Right lung (tissue), 5 donors: ENCODE data around the gene SNRNP70. TPM values are rescaled to one million over a fixed set of nuclear protein-coding genes. Genes with fewer than 3 reads are reported as not detected.

ENCODE experiments used
- polyA plus RNA-seq, 5 donors: library from polyadenylated mRNA; unstranded; fragments of 120-200 nt; gene quantifications; one replicate each; pipeline versions ENCODE4 v1.2.1 to v1.2.3, GENCODE V29; 2013; ENCODE audit warnings: inconsistent platforms in 1 of 5, low replicate concordance in 1 of 5; ENCODE audit not compliant: insufficient read length in 5 of 5, insufficient read depth in 1 of 5

SNRNP70 gene
- polyA plus RNA-seq, 5 donors, result 292 to 376 (median 365) TPM

Other genes with a start within 250 kb of the SNRNP70 start
- 1 to 10 TPM; 6.9 to 9.9 (median 8.6) TPM for gene HSD17B14, start 249.0 kb upstream of the SNRNP70 start, polyA plus RNA-seq
- gene PLEKHA4, start 216.8 kb upstream of the SNRNP70 start, polyA plus RNA-seq, result 10 to 100 TPM; 12.9 to 23.2 (median 15.5) TPM
- gene PPP1R15A, start 213.0 kb upstream of the SNRNP70 start, polyA plus RNA-seq, result 10 to 100 TPM; 38.6 to 72.3 (median 53.5) TPM
- gene TULP2, start 186.7 kb upstream of the SNRNP70 start, polyA plus RNA-seq, result 1 to 10 TPM in 3 of 5 donors, under 1 TPM in 2; 0.70 to 1.5 (median 1.3) TPM
- 100 to 1,000 TPM; 137 to 239 (median 180) TPM for gene NUCB1, start 185.1 kb upstream of the SNRNP70 start, polyA plus RNA-seq
- 1 to 10 TPM in 4 of 5 donors, under 1 TPM in 1; 0.80 to 2.4 (median 1.6) TPM for gene DHDH, start 151.8 kb upstream of the SNRNP70 start, polyA plus RNA-seq
- gene BAX, start 130.6 kb upstream of the SNRNP70 start, polyA plus RNA-seq, result 10 to 100 TPM; 41.9 to 96.2 (median 62.0) TPM
- 1,000 to 10,000 TPM; 1,127 to 1,622 (median 1,142) TPM for gene FTL, start 120.1 kb upstream of the SNRNP70 start, polyA plus RNA-seq
- 10 to 100 TPM; 36.9 to 54.5 (median 44.4) TPM for gene GYS1, start 92.1 kb upstream of the SNRNP70 start, polyA plus RNA-seq
- 10 to 100 TPM; 58.1 to 98.7 (median 76.1) TPM for gene RUVBL2, start 91.6 kb upstream of the SNRNP70 start, polyA plus RNA-seq
- under 1 TPM in 1 of 5 donors, not detected in 4; 0.23 TPM for gene LHB, start 68.4 kb upstream of the SNRNP70 start, polyA plus RNA-seq
- gene CGB3, start 61.1 kb upstream of the SNRNP70 start, polyA plus RNA-seq, result not detected
- not detected for gene CGB2, start 53.6 kb upstream of the SNRNP70 start, polyA plus RNA-seq
- not detected for gene CGB1, start 48.6 kb upstream of the SNRNP70 start, polyA plus RNA-seq
- gene CGB5, start 41.6 kb upstream of the SNRNP70 start, polyA plus RNA-seq, result under 1 TPM in 2 of 5 donors, not detected in 3; 0.30 to 0.59 TPM
- under 1 TPM in 1 of 5 donors, not detected in 4; 0.31 TPM for gene CGB8, start 36.3 kb upstream of the SNRNP70 start, polyA plus RNA-seq
- under 1 TPM in 4 of 5 donors, not detected in 1; 0.22 to 0.41 (median 0.35) TPM for gene CGB7, start 27.7 kb upstream of the SNRNP70 start, polyA plus RNA-seq
- gene NTF4, start 20.6 kb upstream of the SNRNP70 start, polyA plus RNA-seq, result 1 to 10 TPM in 3 of 5 donors, under 1 TPM in 2; 0.31 to 1.6 (median 1.1) TPM
- under 1 TPM; 0.04 to 0.18 (median 0.06) TPM for gene KCNA7, start 12.8 kb upstream of the SNRNP70 start, polyA plus RNA-seq
- 10 to 100 TPM in 2 of 5 donors, 1 to 10 TPM in 3; 6.4 to 14.5 (median 8.3) TPM for gene LIN7B, start 28.9 kb downstream of the SNRNP70 start, polyA plus RNA-seq
- gene C19orf73, start 33.7 kb downstream of the SNRNP70 start, polyA plus RNA-seq, result under 1 TPM in 3 of 5 donors, not detected in 2; 0.24 to 0.39 (median 0.28) TPM
- gene PPFIA3, start 34.1 kb downstream of the SNRNP70 start, polyA plus RNA-seq, result 10 to 100 TPM in 1 of 5 donors, 1 to 10 TPM in 4; 4.7 to 10.4 (median 7.1) TPM
- gene HRC, start 69.9 kb downstream of the SNRNP70 start, polyA plus RNA-seq, result 10 to 100 TPM in 2 of 5 donors, 1 to 10 TPM in 3; 8.7 to 13.7 (median 9.8) TPM
- 10 to 100 TPM; 11.5 to 31.7 (median 24.9) TPM for gene TRPM4, start 72.3 kb downstream of the SNRNP70 start, polyA plus RNA-seq
- gene SLC6A16, start 239.7 kb downstream of the SNRNP70 start, polyA plus RNA-seq, result 1 to 10 TPM; 2.7 to 5.3 (median 3.9) TPM
- gene CD37, start 250.0 kb downstream of the SNRNP70 start, polyA plus RNA-seq, result 10 to 100 TPM; 35.1 to 50.8 (median 44.1) TPM